Measurements from ENCODE around the gene NHLRC4. TPM values are rescaled to one million over a fixed set of nuclear protein-coding genes. Genes with fewer than 3 reads are reported as not detected.

Gene NHLRC4, protein sequence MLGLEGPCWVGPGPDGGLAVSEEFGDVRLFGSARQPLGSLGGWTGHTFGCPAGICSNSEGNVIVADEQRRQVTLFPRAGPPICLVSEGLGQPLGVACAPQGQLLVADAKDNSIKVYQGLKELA
- total RNA-seq, result 1 to 10 TPM; 2.9 to 6.2 TPM

DNA sequence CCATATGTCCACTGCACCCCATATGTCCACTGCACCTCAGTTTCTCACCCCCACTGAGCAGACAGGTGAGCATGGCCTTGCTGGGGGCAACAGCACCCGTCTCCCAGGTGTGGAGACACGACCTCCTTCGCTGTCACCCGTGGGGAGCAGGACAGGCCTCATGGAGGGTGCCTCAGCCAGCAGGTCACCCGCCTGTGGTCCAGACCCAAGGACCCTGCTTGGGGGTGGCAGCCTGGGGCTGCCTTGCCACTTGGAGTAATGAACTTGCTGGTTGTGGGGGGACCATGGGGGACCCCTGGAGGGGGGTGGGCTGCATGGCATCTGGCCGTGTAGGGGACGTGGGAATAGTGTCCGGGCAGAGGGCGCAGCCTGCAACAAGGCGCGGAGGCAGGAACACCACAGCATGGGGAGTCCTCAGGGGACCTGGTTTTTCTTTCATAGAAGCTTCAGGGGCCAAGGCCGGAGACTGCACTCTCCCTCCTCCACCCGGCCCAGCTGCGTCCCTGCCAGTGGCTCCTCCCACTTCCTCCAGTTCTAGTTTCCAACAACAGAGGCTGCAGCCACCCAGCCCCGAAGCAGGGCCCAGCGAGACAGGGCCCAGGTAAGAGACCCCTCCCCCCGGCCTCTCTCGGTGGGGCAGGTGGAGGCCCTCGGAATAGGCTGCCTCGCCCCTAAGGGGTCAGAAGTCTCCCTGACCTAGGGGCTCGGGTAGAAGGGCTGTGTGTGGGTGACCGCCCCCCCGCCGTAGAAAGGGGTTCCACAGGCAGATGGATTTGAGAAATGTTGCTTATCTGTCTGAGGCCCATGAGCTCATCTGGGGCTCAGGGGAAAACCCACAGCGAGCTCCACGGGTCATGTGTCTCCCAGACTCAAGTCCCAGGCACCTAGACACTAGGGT, at the start of gene NHLRC4:
NHLRC4 (plus strand) TSS at position 531 of the 898 bp plus-strand sequence. CDS start 1,043 bp downstream, outside the sequence.
- no peaks in the 10 kb centered on the region for H3K27me3 ChIP-seq (replicated peaks; ENCODE audit: insufficient read depth)
- H3K4me3 ChIP-seq, result peak within 1 kb of the TSS in 1 of 2 donors; percentile 11
- intact Hi-C loops (cut with DNase I), result no loop called here
- WGBS, result 22% methylated on average over 25 of the region's 26 CpGs
- TF ChIP-seq, protein P1, sequence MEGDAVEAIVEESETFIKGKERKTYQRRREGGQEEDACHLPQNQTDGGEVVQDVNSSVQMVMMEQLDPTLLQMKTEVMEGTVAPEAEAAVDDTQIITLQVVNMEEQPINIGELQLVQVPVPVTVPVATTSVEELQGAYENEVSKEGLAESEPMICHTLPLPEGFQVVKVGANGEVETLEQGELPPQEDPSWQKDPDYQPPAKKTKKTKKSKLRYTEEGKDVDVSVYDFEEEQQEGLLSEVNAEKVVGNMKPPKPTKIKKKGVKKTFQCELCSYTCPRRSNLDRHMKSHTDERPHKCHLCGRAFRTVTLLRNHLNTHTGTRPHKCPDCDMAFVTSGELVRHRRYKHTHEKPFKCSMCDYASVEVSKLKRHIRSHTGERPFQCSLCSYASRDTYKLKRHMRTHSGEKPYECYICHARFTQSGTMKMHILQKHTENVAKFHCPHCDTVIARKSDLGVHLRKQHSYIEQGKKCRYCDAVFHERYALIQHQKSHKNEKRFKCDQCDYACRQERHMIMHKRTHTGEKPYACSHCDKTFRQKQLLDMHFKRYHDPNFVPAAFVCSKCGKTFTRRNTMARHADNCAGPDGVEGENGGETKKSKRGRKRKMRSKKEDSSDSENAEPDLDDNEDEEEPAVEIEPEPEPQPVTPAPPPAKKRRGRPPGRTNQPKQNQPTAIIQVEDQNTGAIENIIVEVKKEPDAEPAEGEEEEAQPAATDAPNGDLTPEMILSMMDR (IDR thresholded peaks at IDR 0.05), result no peak
- no peak for TF ChIP-seq POLR2A (IDR thresholded peaks at IDR 0.05)
- no peak for TF ChIP-seq POLR2AphosphoS5 (IDR thresholded peaks at IDR 0.05)
- H3K9me3 ChIP-seq, result no peaks in the 10 kb centered on the region
- no peaks in the 10 kb centered on the region for H3K36me3 ChIP-seq
- DNase-seq (ENCODE audit: low spot score), result peak; percentile 53
- peak within 1 kb of the TSS in 1 of 2 donors; percentile 43 for H3K27ac ChIP-seq
- no peaks in the 10 kb centered on the region for H3K4me1 ChIP-seq (replicated peaks)

DNA sequence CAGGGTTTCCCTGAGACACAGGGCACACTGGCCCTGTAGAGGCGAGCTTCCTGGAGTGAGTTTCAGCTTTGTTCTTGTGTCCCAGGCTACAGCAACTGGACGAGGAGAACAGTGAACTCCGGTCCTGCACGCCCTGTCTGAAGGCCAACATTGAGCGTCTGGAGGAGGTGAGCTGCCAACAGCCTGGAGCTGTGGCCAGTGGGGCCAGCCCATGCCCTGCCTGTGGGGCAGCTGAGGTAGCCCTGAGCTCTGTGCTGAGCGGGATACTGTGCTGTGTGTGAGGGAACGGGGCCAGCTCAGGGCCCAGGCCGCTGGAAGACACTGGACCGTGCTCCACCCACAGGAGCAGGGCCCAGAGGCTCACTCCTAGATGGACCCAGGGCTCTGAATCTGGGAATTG, 47.9 kb upstream of the NHLRC4 start:
- intact Hi-C loops (cut with DNase I), result no loop called here
- no peak for DNase-seq (ENCODE audit: low spot score)
- no peak overlapping the region for H3K27ac ChIP-seq
- no peaks in the 10 kb centered on the region for H3K27me3 ChIP-seq (replicated peaks; ENCODE audit: insufficient read depth)
- 93% methylated on average over 9 of the region's 9 CpGs for WGBS
- no peaks in the 10 kb centered on the region for H3K36me3 ChIP-seq
- no peaks in the 10 kb centered on the region for H3K4me1 ChIP-seq (replicated peaks)
- H3K4me3 ChIP-seq, result no peak overlapping the region
- TF ChIP-seq POLR2AphosphoS5 (IDR thresholded peaks at IDR 0.05) (no peak), POLR2A (IDR thresholded peaks at IDR 0.05) (no peak)
- TF ChIP-seq, protein P1 (IDR thresholded peaks at IDR 0.05), result no peak
- H3K9me3 ChIP-seq, result no peaks in the 10 kb centered on the region

DNA sequence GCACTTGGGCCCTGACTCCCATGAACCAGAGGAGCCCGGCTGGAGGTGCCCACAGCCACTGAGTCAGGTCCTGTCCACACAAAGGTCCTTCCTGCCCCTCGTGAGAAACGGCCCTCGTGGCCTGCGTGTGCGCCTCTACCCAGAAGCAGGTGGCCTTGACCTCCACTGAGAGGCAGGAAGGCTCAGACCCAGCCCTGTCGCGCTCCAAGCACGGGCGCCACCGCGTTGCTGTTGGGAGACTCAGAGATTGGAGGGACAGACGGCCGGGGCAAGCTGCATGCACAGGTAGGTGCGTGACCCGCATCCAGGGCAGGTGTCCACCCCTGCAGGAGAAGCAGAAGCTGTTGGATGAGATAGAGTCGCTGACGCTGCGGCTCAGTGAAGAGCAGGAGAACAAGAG, 47.4 kb upstream of the NHLRC4 start:
- 94% methylated on average over 19 of the region's 19 CpGs for WGBS
- Histone ChIP-seq H3K27ac (no peak overlapping the region), H3K4me3 (no peak overlapping the region), H3K27me3 (replicated peaks; ENCODE audit: insufficient read depth) (no peaks in the 10 kb centered on the region), H3K4me1 (replicated peaks) (no peaks in the 10 kb centered on the region), H3K9me3 (no peaks in the 10 kb centered on the region), H3K36me3 (no peaks in the 10 kb centered on the region)
- intact Hi-C loops (cut with DNase I), result no loop called here
- no peak for DNase-seq (ENCODE audit: low spot score)
- TF ChIP-seq POLR2A (IDR thresholded peaks at IDR 0.05) (no peak), POLR2AphosphoS5 (IDR thresholded peaks at IDR 0.05) (no peak)
- TF ChIP-seq, protein P1 (IDR thresholded peaks at IDR 0.05), result no peak

DNA sequence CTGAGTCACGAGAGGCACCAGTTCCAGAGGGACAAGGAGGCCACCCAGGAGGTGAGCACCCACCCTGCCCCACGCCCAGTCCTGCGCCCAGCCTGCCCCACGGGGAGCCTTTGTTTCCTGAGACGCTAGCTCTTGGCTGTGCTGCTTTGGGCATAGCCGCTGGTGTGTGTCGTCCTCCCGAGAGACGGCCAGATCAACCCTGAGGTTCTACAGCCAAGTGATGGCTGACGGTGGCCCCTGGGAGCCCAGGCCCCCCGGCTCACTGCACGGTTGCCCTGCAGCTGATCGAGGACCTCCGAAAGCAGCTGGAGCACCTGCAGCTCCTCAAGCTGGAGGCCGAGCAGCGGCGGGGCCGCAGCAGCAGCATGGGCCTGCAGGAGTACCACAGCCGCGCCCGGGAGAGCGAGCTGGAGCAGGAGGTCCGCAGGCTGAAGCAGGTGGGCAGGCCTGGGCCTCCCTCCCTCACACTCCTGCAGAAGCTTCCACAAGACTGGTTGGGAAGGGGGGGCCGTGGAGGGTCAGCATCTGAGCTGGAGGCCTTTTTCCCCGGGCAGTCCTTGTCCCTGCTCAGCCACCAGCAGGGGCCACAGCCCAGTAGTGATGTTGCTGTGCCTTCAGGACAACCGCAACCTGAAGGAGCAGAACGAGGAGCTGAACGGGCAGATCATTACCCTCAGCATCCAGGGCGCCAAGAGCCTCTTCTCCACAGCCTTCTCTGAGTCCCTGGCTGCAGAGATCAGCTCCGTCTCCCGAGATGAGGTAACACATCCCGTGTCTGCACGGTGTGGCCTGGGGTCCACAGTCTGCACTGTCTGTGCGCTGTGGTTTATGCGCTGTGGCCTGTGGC, 46.7 kb upstream of the NHLRC4 start:
- 93% methylated on average over 33 of the region's 35 CpGs for WGBS
- no peak overlapping the region for H3K27ac ChIP-seq
- H3K27me3 ChIP-seq (replicated peaks; ENCODE audit: insufficient read depth), result no peaks in the 10 kb centered on the region
- no peaks in the 10 kb centered on the region for H3K9me3 ChIP-seq
- intact Hi-C loops (cut with DNase I), result no loop called here
- peaks cover under 1% of the 10 kb centered on the region for H3K4me1 ChIP-seq (replicated peaks)
- no peak for DNase-seq (ENCODE audit: low spot score)
- TF ChIP-seq POLR2AphosphoS5 (IDR thresholded peaks at IDR 0.05) (no peak), POLR2A (IDR thresholded peaks at IDR 0.05) (no peak)
- TF ChIP-seq, protein P1 (IDR thresholded peaks at IDR 0.05), result no peak
- H3K36me3 ChIP-seq, result no peaks in the 10 kb centered on the region
- no peak overlapping the region for H3K4me3 ChIP-seq
